NCI-H2227 (cell line): ENCODE results near the gene EFEMP2.
A peak's percentile ranks its signal among the peaks of the same experiment; 100 is the strongest.

ENCODE experiments used
- DNase-seq: peaks from one replicate; lab custom pipeline; 2025; ENCODE audit not compliant: unreplicated experiment; lab: John Stamatoyannopoulos, UW

The EFEMP2 gene

GRCh38 chr11:65872586-65873317, at the start of gene EFEMP2:
TSS of gene EFEMP2 (minus strand) at chr11:65872800. CDS start at chr11:65872354, 446 bp downstream.
- peak; percentile 46 for DNase-seq

GRCh38 chr11:65921876-65922275, 49.3 kb upstream of the EFEMP2 start:
- DNase-seq = no peak

GRCh38 chr11:65921033-65921555, 48.5 kb upstream of the EFEMP2 start:
- no peak for DNase-seq

- no peak for DNase-seq
These were observed 47.8 kb upstream of the EFEMP2 start for GRCh38 chr11:65920372-65920802.

GRCh38 chr11:65919573-65920371, 47.2 kb upstream of the EFEMP2 start:
- DNase-seq = peak; percentile 58

GRCh38 chr11:65919141-65919572, 46.6 kb upstream of the EFEMP2 start, which contains the start of gene DRAP1:
TSS of gene DRAP1 (plus strand) at chr11:65919426. CDS start at chr11:65919502, 76 bp downstream.
- peak; percentile 98 for DNase-seq

GRCh38 chr11:65918211-65919140, 45.9 kb upstream of the EFEMP2 start, which contains the start of gene C11orf68:
TSS of gene C11orf68 (minus strand) at chr11:65919062. CDS start at chr11:65919031, 31 bp downstream.
- DNase-seq = peak; percentile 57

GRCh38 chr11:65917434-65918210, 45.0 kb upstream of the EFEMP2 start:
- no peak for DNase-seq

- DNase-seq = no peak
These were observed 44.5 kb upstream of the EFEMP2 start for GRCh38 chr11:65917077-65917433.

- no peak for DNase-seq
These were observed 43.8 kb upstream of the EFEMP2 start for GRCh38 chr11:65916391-65916790.

- DNase-seq = no peak
These were observed 43.2 kb upstream of the EFEMP2 start for GRCh38 chr11:65915821-65916251.

- DNase-seq = no peak
These were observed 42.7 kb upstream of the EFEMP2 start for GRCh38 chr11:65915101-65915820.

GRCh38 chr11:65912845-65913244, 40.2 kb upstream of the EFEMP2 start:
- no peak for DNase-seq

- peak; percentile 65 for DNase-seq
These were observed 39.3 kb upstream of the EFEMP2 start for GRCh38 chr11:65911682-65912568.

GRCh38 chr11:65907878-65908277, 35.3 kb upstream of the EFEMP2 start:
- no peak for DNase-seq

GRCh38 chr11:65906602-65907001, 34.0 kb upstream of the EFEMP2 start:
- DNase-seq = no peak

GRCh38 chr11:65903715-65904114, 31.1 kb upstream of the EFEMP2 start:
- no peak for DNase-seq

GRCh38 chr11:65903068-65903481, 30.5 kb upstream of the EFEMP2 start:
- DNase-seq = no peak
